NCI-H146 treated with DMSO at 0.1 percent for 48 hours (cell line): ENCODE results near the gene VTI1A.
A peak's percentile ranks its signal among the peaks of the same experiment; 100 is the strongest.
"Not testable (repeated sequence)": the region's sequence is repeated elsewhere in the genome, so short reads cannot be mapped to it uniquely, and the experiment has no call there.

Experiments
- DNase-seq: peaks from one replicate; lab custom pipeline; 2025; ENCODE audit not compliant: unreplicated experiment; lab: John Stamatoyannopoulos, UW

Gene VTI1A

DNA sequence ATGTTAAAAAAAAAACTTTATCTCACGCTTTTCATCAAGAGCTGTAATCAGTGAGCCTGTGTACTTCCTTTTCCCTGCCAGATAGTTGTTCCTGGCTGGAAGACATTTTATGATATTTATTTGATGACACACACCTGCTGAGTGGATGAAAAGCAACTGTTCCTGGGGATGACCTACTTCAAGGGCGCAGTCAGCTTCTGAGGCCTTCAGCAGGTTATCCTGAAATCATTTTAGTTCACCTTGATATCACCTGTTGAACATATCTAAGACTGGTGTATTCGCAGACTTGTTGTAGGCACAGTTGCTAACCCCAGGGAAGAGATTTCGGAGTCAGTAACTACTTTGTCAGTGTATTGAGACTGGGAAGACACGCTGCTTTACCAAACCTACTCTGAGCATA is 268.6 kb downstream of the VTI1A start:
- DNase-seq: no peak

DNA sequence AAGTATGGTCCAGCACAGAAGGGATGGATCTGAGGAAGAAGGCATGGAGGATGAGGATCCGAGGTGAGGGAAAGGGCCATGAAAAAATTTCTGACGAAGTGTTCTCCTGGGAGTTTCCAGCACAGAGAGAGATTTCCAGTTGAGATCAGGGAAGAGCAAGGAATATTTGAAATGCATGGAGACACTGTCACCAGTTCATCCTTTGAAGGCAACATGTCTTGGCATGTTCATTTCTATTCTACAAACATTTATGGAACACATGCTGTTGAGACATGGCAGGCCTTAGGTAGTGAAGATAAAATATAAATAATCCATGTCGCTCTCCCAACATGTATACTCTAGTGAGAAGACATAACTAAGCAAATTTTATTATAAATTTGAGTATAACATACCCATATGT is 269.1 kb downstream of the VTI1A start:
- no peak for DNase-seq

DNA sequence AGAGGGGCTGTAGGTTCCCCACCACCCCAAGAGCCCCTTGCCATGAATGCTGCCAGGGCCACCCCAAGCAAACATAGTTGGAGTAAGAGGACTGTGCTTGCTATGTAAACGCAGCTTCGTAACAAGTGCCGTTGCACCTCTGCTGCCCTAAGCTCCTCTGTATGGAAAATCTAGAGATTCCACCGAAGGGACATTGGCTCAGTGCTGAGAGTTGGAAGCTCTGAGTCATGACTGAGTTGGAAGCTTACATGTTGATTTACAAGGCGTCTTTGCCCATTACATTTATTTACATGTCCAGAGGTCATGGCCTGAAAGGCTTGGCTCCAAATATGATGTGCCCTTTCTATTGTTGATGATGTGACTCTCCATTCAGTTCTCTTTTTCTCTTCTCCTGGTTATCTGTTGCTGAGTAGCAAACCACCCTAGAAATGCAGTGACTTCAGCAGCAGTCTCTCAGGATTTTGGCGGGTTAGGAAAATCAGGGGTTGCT is 270.0 kb downstream of the VTI1A start:
- DNase-seq: no peak

DNA sequence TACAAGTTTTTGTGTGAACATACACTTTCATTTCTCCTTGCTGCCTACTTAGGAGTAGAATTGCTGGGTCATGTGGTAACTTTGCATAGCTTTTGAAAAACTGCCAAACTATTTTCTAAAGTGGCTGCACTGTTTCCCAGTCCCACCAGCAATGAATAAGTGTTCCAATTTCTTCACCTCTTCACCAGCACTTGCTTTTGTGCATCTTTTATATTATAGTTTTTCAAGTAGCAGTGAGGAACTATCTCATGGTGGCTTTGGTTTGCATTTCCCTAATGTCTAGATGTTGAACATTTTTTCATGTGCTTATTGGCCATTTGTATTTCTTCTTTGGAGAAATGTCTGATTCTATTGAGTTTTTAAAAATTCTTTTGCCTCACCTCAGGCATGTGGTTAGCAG is 273.2 kb downstream of the VTI1A start:
- DNase-seq: no peak

DNA sequence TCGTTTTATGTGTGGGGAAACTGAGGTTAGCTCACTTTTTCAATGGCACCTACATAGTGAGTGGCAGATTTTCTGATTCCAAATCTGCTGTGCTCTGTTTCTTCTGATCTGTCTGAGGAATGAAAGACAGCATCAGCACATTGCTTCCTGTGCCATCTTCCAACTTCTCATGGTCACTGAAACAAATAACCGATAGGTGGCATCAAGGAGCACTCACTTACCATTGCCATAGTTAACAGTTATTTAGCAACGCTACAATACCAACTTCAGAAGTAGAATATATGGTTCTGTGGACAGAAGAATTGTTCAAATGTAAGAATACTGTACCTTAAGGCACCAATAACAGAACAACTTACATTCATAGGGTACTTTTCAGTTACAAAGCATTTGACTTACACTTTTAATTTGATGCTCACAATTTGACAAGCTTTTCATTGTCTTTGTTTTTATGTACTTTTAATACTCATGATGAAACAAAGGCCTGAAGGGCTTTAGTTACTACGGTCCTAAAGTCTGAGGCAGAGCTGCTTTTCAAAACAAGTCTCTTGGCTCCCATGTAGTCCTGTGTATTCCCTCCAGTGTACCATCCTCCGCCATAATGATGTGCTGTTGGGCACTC is 274.2 kb downstream of the VTI1A start:
- DNase-seq: no peak

DNA sequence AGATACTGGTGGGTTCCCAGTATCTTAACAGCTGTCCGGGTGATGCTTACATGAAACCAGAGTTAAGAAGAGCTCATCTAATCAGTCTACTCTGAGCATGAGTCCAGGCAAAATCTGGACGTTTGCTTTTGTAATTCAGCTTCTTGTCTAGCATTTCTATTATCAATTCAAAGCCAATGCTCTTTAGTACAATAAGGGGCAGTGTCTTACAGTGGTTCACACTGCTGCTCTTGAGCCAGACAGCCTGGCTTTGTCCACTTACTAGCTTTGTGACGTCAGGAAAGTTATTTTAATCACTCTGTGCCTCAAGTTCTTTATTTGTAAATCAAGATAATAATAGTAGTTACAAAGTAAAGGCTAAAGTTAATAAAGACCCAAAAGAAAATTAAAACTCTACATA is 275.7 kb downstream of the VTI1A start:
- no peak for DNase-seq

DNA sequence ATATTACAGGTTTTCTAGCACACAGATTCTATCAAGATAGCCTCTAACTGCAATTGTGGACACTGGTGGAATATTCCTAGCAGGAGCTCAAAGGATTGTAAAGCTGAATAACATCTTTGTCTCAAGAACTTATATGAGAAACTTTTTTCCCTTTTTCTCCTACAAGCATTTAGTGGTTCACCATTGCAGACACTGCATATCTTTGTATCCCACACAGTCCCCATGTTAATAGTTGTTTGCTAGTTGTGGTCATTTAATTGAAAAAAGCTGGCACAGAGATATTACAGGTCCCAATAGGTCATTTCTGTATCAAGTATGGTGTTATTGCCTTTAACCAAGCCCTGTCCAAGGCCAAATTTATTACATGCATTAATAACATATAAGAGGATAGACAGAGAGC is 276.9 kb downstream of the VTI1A start:
- DNase-seq: no peak

DNA sequence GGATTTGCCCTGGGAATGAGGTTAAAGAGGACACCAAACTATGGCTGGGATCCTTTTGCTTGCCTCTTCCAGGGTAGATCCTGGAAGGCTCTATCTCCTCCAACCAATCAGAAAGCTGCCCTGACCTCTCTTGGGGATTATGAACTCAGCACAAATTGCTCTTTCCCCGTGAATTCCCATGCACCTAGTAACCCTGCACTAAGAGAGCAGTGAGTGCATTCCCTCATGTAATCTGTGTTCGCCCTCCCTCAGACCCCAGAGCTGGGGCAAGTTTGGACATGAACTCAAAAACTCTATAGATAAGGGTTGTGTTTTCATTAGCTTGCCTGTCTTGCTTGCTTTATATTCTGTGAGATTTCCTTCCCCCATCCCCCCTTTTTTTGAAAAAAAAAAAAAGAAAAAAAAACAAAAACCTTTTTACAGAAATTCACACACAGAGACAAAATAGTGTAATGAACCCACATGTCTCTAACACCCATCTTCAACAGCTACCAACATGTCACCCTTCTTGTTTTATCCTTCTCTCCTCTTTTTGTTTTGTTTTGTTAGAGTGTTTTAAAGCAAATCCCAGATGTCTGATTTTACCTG is 277.5 kb downstream of the VTI1A start:
- no peak for DNase-seq

DNA sequence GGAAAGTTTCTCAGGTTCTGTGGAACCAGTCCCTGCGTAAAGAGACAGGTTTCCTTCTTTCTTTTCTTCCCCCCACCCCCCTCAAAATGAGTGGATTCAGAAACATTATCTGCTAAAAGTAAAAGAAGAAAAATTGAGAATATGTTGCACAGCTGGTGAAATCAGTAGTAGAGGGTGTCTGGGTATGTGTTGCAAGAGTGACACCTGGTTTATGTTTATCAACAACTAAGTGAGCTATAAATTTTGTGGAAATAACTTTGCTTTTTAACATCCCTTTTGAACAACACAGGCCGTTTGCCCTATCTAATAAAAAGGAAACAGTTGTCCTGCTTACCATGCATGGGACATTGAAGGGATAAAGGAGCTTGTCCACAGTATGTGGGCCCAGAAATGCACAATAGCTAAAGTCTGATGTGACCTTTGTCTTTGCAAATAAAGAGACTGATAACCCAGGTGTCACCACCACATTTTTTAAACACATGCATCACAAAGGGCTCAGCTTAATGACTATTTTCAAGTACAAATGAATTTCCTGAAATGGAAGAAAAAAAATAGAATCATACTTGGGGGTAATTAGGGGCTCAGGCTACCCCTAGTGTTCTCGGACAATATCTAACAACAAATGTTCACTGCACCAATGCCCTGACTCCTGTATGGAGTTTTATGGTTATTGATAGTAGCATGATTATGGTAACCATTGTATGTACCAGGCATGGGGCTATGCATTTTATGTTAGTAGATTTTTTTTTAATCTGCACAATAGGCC is 281.3 kb downstream of the VTI1A start:
- peak; percentile 67 for DNase-seq

DNA sequence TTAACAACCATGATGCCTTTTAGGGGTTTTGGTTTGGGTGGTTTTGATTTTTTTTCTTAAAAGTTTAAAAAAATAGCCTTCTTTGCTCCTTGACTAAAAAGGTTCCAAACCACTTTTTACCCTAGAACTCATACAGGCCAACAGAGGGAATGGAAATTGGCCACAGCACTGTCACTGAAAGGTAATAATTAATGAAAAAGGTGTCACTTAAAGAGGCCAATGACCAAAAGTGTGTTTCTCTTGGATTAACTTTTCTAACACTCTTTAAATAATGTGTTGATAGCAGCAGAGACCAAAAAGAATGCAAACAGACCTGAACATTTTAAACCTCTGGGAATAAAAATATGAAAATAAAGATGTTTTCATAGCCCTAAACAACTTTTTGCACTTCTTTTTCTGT is 282.0 kb downstream of the VTI1A start:
- DNase-seq: no peak

DNA sequence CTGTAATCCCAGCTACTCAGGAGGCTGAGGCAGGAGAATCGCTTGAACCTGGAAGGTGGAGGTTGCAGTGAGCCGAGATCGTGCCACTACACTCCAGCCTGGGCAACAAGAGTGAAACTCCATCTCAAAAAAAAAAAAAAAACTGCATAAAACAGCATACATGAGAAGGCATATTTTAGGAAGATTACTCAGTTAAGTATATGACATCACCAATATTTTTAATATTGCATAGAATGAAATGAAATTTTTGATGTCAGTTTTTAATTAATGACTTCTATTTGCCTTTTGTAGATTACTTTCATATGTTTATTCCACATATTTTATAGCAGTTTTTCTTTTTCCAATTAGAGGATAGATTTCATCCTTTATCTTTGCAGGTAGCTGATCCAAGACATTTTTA is 284.4 kb downstream of the VTI1A start:
- DNase-seq: not testable (repeated sequence)

DNA sequence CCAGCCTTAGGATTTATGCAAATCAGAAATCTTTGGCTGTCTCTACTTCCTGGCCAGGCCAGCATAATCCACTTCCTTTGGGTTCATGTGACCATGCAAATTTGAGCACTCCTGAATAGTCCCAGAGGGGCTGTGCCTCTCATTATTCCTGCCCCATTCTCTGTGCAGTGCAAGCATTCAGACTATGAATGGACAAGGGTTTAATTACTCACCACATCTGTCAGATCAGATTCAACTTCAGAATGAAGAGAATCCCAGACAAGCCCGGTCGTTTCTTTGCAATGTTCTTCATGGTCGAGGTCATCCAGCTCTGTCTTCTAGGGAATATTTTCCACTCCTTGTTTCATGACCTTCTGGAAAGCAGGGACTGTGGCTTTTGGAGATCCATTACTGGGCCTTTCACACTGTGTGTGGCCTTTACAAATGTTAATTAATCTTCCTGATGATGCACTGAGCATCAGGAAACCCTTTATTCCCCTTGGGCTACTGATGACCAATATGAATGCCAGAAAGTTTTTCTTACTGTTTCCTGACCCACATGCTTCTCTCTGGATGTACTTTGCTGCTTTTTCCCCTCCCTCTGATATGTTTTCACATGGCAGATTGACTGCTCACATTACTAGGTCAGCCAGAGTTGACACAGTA is 285.4 kb downstream of the VTI1A start:
- no peak for DNase-seq

DNA sequence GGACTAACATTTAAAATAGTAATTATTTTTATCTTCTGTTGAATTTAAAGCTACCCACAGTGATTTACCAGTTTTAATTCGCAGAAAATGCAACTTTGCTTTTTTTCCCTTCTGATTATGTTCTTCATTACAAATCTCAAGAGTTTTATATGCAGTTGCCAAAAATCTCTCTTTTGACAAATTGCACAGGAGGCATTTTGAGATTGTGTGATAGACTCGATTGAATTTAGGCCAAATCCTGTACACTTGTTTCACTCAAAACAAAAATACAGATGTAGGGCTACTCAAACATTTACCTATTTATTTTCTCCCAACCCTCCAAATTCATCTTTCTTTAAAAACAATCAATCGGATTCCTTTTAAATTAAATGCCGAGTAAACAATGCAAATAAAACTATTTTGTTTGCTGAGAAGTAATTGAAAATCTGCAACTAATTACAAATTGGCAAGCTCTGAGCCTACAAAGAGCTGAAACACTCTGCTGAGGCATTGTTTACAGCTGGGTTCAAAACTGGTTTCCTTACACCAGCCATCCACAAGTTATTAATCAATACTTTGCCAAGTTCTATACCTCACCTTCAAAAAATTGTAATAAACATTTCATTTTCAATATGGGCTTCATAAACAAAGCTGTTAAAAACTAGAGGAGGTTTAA is 288.2 kb downstream of the VTI1A start:
- DNase-seq: no peak

DNA sequence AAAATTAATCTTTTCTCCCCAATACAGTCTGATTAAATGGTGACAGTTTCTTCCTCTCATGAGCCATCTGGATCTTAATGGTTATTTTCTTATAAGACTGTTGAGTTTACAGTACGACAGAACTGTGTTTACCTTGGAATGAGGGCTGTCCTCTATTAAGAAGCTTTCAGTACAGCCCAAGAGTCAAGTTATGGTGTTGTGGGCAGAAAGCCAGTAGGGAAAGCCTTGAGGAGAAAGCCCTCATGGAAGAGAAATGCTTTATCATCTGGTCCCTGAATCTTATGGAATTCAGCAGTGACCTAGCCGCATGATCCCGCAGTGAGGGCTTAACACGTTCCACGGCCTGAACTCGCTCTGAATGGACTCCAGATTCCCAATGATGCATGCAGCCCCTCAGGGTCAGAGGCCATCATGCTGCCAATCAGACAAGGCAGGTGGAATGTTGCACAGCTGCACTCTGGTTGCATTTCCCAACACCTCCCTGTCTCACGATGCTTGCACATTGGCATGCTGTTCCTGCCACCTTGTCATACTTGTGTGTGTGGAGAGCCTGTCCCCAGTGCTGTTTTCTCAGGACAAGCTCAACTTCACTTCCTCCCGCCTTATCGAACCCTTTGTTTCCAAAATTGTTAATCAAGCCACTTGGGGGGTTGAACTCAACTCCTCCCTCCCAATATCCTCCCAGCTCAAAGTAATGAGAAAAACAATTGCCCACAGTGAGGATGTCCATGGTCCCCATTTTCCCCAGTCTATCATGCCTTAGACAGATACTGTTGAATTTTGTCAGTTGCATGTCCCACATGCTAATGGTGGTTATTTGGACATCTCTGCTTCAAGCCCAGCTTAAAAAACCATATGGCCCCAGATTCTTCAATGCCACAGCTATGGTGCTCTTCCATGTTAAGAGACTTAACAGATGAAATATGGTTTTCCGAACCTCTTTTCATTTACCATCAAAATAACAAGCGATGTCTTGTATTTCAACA is 291.9 kb downstream of the VTI1A start:
- no peak for DNase-seq

DNA sequence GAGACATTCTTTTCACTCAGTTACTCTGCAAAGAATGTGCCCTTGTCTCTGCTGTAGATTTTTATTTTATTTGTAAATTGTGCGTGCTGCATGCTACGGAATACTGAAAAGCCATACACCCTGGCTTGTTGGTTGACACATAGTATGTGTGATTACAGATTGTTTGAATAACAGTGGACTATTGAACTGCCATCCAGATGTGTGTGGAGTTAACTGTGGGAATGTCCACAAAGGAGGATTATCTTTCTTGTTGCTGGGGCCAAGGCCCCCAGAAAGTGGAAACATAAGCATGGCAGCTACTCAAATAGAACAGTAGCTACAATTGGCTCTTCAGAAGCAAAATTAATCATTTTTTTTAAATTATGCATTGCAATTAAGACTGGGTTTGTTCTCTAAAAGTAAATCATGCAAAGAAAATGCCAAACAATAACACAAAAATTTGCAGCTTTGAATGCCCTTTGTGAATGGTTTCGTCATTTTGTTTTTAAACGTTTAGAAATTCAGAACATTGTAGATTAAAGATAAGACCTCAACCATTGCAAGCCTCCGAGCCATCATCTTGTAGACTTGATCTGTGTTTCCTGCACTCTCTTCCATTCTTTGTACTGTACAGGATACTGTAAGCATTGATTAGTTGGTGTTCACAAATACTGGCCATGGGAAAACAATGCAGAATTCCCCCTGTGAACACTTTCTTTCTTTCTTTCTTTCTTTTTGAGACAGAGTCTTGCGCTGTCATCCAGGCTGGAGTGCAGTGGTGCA is 292.8 kb downstream of the VTI1A start:
- no peak for DNase-seq

DNA sequence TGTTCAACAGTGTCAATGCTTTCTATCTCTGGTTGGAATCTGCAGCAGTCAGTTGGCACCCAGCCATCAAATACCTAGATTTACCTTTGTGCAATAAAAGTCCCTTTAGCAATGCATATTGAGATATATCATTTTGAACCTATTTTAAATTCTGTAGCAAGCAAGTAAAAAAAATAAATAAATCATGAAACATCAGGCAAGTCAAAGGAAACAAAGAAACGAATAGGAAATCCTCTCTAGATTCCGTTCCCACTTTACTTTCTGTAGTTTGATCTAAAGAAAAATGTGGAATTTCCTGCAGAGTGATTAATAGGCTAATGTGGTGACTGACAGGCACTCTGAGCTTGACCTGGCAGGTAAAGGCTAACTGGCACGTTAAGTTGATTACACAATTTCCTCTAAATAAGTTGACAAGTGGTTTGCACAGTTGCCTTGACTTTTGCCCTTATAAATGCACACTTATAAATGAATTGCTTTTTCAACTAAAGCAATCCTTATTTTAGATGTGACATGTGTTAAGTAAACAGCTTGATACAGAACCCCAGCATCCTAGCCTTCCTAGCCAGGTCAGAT is 294.9 kb downstream of the VTI1A start:
- no peak for DNase-seq

DNA sequence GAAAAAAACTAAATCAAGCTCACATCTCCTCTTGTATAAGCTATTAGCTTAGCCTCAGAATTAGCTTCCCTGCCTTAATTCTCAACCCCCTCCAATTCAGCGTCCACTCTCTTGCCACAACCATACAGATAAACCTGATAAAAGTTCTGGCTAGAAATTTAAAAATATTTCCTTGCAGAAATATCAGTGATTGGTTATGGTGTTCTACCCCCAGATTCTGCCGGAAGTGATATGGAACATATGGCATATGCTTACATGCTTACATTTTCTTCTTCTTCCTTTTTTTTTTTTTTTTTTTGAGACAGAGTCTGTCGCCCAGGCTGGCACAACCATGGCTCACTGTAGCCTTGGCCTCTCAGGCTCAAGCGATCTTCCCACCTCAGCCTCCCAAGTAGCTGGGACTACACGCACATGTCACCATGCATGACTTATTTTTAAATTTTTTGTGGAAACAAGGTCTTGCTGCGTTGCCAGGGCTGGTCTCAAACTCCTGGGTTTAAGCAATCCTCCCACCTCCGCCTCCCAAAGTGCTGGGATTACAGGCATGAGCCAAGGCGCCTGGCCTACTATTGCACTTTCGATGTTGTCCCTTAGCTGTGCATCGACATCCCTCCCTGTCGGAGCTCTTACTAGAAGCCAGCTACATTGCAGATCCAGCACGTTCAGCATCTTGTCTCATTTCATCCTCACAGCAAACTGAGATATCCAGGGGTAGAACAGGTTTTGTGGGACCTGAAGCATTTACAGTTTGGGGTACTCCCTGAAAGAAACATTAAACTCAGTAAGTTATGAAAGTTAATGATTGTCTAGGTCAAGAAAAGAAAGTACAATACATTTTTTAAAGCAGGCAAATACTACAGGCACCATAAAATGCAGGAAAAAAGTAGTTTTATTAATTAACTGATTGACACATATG is 297.4 kb downstream of the VTI1A start:
- no peak for DNase-seq

DNA sequence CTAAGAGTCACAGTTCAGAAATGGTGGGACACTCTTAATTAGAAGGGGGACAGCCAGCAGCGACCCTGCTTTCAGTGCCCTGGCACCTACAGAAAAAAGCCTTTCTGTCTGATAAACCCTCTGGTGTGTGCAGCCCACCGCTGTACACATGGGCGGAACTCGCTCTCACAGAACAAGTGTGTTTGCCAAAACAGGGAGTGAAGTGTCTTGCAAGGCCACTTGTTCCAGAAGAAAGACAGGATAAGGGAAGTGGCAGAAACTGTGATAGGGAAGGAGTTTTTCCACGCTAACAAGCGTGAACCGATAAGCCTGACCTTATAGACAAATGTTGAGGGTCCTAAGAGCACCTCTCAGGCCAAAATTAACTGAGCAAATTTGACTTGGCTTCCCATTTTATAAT is 299.3 kb downstream of the VTI1A start:
- no peak for DNase-seq
